ENCODE measurements around the gene SNX2.

DNA sequence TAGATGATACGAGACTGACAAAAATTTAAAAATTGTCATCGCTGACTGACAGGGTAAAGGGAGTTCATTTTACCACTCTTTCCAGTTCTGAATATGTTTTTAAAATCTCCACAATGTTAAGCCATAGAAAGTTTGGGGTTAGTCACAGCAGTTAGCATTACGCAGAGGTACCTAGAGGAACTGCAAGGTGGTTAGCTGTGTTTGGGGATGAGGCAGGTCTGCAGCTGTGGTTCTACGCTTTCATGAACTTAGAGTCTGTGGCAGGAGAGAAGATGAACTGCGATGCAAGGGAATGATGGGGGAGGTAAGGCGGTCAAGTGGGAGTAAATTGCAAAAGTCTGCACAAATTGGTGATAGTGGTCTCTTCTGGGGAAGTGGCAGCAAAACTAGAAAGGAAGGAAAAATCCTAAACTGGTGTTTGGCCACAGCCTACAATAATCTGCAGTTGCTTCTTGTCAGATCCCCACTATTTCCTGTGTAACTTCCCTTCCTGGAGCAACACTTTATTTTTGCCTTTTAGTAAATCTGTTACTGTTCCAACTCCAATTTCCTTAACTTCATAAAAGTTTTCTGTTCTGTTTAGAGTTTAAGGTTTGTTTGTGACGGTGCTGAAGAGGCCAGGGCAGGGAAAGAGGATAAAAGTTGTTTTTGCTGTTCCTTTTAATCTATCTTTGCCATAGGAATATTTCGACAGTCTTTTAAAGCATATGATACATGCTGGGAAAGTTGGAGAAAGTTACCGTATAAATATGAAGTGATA, 38.6 kb upstream of the SNX2 start:
- TF ChIP-seq, protein P1, sequence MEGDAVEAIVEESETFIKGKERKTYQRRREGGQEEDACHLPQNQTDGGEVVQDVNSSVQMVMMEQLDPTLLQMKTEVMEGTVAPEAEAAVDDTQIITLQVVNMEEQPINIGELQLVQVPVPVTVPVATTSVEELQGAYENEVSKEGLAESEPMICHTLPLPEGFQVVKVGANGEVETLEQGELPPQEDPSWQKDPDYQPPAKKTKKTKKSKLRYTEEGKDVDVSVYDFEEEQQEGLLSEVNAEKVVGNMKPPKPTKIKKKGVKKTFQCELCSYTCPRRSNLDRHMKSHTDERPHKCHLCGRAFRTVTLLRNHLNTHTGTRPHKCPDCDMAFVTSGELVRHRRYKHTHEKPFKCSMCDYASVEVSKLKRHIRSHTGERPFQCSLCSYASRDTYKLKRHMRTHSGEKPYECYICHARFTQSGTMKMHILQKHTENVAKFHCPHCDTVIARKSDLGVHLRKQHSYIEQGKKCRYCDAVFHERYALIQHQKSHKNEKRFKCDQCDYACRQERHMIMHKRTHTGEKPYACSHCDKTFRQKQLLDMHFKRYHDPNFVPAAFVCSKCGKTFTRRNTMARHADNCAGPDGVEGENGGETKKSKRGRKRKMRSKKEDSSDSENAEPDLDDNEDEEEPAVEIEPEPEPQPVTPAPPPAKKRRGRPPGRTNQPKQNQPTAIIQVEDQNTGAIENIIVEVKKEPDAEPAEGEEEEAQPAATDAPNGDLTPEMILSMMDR (IDR thresholded peaks at IDR 0.05): no peak
- no peak for TF ChIP-seq POLR2A (IDR thresholded peaks at IDR 0.05)
